GM12865 (cell line): ENCODE data around the gene DENND4B.

Source experiments
- DNase-seq: peaks from one replicate; pipeline ENCODE4 v3.0.0; 2010; ENCODE audit warnings: low read depth
- H3K4me3 ChIP-seq: 2 replicates; pipeline ENCODE4 v1.5.1; 2011; ENCODE audit warnings: mild to moderate bottlenecking, low read depth, low read length, control low read depth
- TF ChIP-seq, protein P1 (sequence below): IDR thresholded peaks from 2 replicates; pipeline ENCODE4 v1.5.1; 2011; ENCODE audit warnings: low read length, control low read depth, low read depth, inconsistent platforms; ENCODE audit not compliant: insufficient read depth; ENCODE audit errors: missing control alignments

DENND4B gene

DNA sequence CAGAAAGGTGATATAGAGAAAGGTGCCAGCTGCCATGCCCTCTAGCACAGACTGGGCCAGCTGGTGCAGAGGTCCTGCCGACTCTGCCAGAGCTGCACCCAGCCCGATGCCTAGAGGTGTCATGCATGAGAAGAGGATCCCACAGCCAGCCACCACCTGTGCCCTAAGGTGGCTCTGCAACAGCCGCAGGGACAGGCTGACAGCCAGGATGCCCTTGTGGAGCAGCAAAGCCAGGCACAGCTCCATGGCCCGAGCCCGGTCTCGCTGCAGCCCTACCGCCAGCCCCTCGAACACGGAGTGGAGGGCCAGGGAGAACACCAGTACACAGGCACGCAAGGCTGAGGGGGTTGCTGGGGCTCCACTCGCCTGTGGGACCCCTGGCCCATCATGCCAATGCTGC is 13.7 kb upstream of the DENND4B start:
- no peak overlapping the region for H3K4me3 ChIP-seq
- TF ChIP-seq, protein P1, sequence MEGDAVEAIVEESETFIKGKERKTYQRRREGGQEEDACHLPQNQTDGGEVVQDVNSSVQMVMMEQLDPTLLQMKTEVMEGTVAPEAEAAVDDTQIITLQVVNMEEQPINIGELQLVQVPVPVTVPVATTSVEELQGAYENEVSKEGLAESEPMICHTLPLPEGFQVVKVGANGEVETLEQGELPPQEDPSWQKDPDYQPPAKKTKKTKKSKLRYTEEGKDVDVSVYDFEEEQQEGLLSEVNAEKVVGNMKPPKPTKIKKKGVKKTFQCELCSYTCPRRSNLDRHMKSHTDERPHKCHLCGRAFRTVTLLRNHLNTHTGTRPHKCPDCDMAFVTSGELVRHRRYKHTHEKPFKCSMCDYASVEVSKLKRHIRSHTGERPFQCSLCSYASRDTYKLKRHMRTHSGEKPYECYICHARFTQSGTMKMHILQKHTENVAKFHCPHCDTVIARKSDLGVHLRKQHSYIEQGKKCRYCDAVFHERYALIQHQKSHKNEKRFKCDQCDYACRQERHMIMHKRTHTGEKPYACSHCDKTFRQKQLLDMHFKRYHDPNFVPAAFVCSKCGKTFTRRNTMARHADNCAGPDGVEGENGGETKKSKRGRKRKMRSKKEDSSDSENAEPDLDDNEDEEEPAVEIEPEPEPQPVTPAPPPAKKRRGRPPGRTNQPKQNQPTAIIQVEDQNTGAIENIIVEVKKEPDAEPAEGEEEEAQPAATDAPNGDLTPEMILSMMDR: no peak
- DNase-seq: no peak

DNA sequence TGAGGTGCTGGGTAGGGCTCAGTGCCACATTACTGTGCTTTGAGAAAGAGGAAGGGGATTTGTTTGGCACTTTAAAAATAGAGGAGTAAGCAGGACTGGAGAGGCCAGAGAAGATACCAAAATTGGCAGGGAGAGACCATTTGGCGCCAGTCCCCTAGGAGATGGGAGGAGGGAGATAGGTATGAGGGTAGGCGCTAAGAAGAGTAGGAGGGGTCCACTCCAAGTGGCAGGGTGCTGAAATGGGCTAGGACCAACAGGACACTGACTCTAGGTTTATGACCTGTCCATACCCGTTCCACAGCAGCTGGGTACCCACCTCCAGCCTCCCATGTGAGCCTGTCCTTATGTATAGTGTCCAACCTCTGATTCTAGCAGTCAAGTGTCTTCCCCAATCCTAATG is 12.9 kb upstream of the DENND4B start:
- no peak overlapping the region for H3K4me3 ChIP-seq
- no peak for DNase-seq
- TF ChIP-seq, protein P1: no peak

- peak overlapping the region; percentile 36; the same call in 1 of the 2 replicates for H3K4me3 ChIP-seq
- TF ChIP-seq, protein P1: no peak
- DNase-seq: no peak
Measured at GRCh38 chr1:153958961-153959260, 12.4 kb upstream of the DENND4B start.

DNA sequence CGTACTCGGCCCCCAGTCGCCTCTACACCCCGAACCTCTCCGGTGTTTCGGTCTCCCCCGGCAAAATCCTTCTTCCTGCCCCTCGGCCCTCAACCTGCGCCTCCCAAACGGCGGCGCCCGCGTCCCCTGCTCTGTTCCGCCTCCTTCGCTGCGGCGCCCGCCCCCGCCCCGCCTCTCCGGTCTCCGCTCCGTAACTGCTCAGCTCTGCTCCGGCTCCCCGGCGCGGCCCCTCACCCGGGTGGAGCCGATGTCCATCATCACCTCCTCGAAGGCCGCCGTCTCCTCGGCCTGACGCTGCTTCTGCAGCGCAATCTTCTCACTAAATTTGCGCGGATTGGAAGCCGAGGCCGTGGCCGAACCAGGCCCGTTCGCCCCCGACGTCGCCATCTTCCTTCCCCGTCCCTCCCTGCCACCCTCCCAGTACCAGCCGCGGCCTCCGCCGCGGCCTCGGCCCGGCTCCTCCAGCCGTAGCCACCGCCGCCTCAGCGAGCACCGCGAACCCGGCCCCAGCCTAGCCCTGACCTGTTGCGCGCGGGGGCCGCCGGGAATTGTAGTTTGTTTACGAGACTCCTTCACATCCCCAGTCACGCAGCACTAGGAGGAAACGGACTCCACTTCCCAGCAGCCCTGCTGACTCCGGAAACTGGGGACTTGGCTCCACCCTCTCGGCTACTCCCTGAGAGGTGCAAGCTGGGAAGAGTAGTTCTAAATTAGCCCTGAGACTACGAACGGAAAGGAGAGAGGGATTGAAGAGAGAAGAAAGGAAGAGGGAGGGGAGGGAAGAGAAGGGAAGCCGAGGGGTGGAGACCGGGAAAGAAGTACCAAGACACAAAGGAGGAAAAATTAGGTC is 11.8 kb upstream of the DENND4B start, which contains the start of gene CRTC2:
Gene CRTC2 (minus strand): TSS at position 502 of the 850 bp plus-strand sequence. CDS start 115 bp downstream, at position 387.
- H3K4me3 ChIP-seq: peak within 1 kb of the TSS; percentile 81
- TF ChIP-seq, protein P1: no peak
- peak; percentile 97 for DNase-seq

- TF ChIP-seq, protein P1: no peak
- peak; percentile 77 for DNase-seq
- peak overlapping the region; percentile 81 for H3K4me3 ChIP-seq
Measured at GRCh38 chr1:153957744-153958110, 11.2 kb upstream of the DENND4B start.

GRCh38 chr1:153956997-153957715 is 10.6 kb upstream of the DENND4B start:
- DNase-seq: no peak
- peak overlapping the region; percentile 81 for H3K4me3 ChIP-seq
- TF ChIP-seq, protein P1: no peak
